IPS-20b (cell line): ENCODE results near the gene PCDHGA4.
"Not testable (repeated sequence)": the region's sequence is repeated elsewhere in the genome, so short reads cannot be mapped to it uniquely, and the experiment has no call there.

Experiments used
- H3K27ac ChIP-seq: one replicate; pipeline ENCODE4 v1.5.1; 2013; ENCODE audit warnings: low read length
- H3K27me3 ChIP-seq: 2 replicates; pipeline ENCODE4 v1.6.1; 2013; ENCODE audit warnings: mild to moderate bottlenecking, low read length, inconsistent platforms; ENCODE audit not compliant: insufficient read depth
- H3K36me3 ChIP-seq: 2 replicates; pipeline ENCODE4 v1.6.1; 2013; ENCODE audit warnings: low read depth, mild to moderate bottlenecking, inconsistent platforms, low read length, moderate library complexity; ENCODE audit not compliant: insufficient read depth
- H3K4me1 ChIP-seq: 2 replicates; pipeline ENCODE4 v1.6.1; 2013; ENCODE audit warnings: mild to moderate bottlenecking, control low read depth, inconsistent platforms, low read length, moderate library complexity; ENCODE audit not compliant: insufficient read depth
- H3K4me3 ChIP-seq: 2 replicates; pipeline ENCODE4 v1.5.1; 2013; ENCODE audit warnings: mild to moderate bottlenecking, low read length, inconsistent platforms
- H3K9ac ChIP-seq: 2 replicates; pipeline ENCODE4 v1.6.1; 2013; ENCODE audit warnings: low read depth, mild to moderate bottlenecking, inconsistent platforms, low read length, moderate library complexity
- H3K9me3 ChIP-seq: 2 replicates; pipeline ENCODE4 v1.6.1; 2013; ENCODE audit warnings: mild to moderate bottlenecking, low read depth, low read length, inconsistent platforms; ENCODE audit not compliant: insufficient read depth

The PCDHGA4 gene

DNA sequence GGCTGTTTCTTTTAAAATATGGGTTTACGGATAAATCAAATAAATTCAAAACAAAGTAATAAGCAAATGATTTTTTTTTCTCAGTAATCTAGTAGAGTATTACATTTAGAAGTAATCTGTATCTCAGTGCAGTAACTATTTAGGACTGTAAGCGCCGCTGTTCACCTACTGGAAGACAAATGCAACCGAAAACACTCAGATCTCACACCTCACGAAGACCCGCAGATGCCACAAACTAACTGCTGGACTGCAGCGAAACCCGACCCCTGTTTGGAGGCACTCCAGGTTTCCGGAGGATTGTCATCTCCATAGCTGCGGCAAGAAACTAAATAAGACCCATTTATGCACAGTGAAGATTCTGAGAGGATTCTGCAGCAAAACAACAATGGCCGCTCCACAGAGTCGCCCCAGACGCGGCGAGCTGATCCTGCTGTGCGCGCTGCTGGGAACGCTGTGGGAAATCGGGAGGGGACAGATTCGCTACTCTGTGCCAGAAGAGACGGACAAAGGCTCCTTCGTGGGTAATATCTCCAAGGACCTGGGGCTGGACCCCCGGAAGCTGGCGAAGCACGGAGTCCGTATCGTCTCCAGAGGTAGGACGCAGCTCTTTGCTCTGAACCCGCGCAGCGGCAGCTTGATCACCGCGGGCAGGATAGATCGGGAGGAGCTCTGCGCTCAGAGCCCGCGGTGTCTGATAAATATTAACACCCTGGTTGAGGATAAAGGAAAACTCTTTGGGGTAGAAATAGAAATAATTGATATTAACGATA is 37.8 kb downstream of the PCDHGA4 start, which contains the start of gene PCDHGA8:
TSS of gene PCDHGA8 (plus strand) at position 205 of the 770 bp plus-strand sequence. CDS start at position 386, 181 bp downstream.
- H3K9me3 ChIP-seq = peaks cover 86% of the 10 kb centered on the region
- H3K27me3 ChIP-seq = no peaks in the 10 kb centered on the region
- no peak within 1 kb of the TSS for H3K9ac ChIP-seq
- no peak within 1 kb of the TSS for H3K27ac ChIP-seq
- H3K4me3 ChIP-seq = no peak within 1 kb of the TSS; the same call in 1 of the 2 replicates
- H3K4me1 ChIP-seq = no peaks in the 10 kb centered on the region
- no peaks in the 10 kb centered on the region for H3K36me3 ChIP-seq

DNA sequence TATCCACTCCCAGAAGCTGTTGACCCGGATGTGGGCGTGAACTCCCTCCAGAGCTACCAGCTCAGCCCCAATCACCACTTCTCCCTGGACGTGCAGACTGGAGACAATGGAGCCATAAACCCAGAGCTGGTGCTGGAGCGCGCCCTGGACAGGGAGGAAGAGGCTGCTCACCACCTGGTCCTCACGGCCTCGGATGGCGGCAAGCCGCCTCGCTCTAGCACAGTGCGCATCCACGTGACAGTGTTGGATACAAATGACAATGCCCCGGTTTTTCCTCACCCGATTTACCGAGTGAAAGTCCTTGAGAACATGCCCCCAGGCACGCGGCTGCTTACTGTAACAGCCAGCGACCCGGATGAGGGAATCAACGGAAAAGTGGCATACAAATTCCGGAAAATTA is 38.4 kb downstream of the PCDHGA4 start:
- no peak overlapping the region; the same call in 1 of the 2 replicates for H3K4me3 ChIP-seq
- no peaks in the 10 kb centered on the region for H3K4me1 ChIP-seq
- H3K9me3 ChIP-seq = peaks cover 85% of the 10 kb centered on the region

DNA sequence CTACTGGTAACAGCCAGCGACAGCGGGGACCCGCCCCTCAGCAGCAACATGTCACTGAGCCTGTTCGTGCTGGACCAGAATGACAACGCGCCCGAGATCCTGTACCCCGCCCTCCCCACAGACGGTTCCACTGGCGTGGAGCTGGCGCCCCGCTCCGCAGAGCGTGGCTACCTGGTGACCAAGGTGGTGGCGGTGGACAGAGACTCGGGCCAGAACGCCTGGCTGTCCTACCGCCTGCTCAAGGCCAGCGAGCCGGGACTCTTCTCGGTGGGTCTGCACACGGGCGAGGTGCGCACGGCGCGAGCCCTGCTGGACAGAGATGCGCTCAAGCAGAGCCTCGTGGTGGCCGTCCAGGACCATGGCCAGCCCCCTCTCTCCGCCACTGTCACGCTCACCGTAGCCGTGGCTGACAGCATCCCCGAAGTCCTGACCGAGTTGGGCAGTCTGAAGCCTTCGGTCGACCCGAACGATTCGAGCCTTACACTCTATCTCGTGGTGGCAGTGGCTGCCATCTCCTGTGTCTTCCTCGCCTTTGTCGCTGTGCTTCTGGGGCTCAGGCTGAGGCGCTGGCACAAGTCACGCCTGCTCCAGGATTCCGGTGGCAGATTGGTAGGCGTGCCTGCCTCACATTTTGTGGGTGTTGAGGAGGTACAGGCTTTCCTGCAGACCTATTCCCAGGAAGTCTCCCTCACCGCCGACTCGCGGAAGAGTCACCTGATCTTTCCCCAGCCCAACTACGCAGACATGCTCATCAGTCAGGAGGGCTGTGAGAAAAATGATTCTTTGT is 39.8 kb downstream of the PCDHGA4 start:
- H3K9ac ChIP-seq, H3K27ac ChIP-seq, H3K4me1 ChIP-seq, H3K36me3 ChIP-seq, H3K4me3 ChIP-seq, H3K27me3 ChIP-seq: not testable (repeated sequence)
- H3K9me3 ChIP-seq = peaks cover 86% of the 10 kb centered on the region

More for the DNA sequence above, 38.4 kb downstream of the PCDHGA4 start:
- H3K27me3 ChIP-seq = no peaks in the 10 kb centered on the region
- H3K36me3 ChIP-seq = no peaks in the 10 kb centered on the region
- H3K27ac ChIP-seq = no peak overlapping the region
- H3K9ac ChIP-seq = no peak overlapping the region

DNA sequence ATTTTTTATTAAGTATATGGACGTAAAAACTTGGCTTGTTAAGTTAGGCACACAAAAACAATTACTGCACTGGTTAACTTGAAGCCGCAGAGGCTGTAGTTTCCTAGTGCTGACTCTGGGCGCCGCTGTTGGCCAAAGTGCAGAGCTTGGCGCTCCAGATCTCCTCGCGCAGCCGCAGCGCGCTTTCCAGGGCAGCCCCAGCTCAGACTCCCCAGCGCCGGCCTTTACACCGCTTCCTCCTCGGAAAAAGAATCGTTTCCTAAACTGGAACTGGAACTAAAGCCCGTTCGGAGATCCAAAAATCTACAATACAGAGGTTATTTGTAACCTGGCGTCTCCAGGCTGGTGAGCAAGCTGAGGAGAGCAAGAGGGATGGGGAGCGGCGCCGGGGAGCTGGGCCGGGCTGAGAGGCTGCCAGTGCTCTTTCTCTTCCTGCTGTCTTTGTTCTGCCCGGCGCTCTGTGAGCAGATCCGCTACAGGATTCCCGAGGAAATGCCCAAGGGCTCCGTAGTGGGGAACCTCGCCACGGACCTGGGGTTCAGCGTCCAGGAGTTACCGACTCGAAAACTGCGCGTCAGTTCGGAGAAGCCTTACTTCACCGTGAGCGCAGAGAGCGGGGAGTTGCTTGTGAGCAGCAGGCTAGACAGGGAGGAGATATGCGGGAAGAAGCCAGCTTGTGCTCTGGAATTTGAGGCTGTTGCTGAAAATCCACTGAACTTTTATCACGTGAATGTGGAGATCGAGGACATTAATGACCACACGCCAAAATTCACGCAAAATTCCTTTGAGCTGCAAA is 43.1 kb downstream of the PCDHGA4 start, which contains the start of gene PCDHGB5:
TSS of gene PCDHGB5 (plus strand) at position 192 of the 796 bp plus-strand sequence. CDS start at position 373, 181 bp downstream.
- H3K9me3 ChIP-seq = peaks cover 79% of the 10 kb centered on the region
- not testable (repeated sequence) for H3K9ac ChIP-seq, H3K27me3 ChIP-seq, H3K4me3 ChIP-seq, H3K4me1 ChIP-seq, H3K36me3 ChIP-seq, H3K27ac ChIP-seq

DNA sequence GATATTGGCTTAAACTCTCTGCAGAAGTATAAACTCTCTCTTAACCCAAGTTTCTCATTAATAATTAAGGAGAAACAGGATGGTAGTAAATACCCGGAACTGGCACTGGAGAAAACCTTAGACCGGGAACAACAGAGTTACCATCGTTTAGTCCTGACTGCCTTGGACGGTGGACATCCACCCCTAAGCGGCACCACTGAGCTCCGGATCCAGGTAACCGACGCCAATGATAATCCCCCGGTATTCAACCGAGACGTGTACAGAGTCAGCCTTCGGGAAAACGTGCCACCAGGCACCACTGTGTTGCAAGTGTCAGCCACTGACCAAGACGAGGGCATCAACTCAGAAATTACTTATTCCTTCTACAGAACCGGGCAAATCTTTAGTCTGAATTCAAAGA is 43.8 kb downstream of the PCDHGA4 start:
- Histone ChIP-seq H3K36me3 (no peaks in the 10 kb centered on the region), H3K9me3 (peaks cover 74% of the 10 kb centered on the region), H3K4me1 (no peaks in the 10 kb centered on the region), H3K27me3 (no peaks in the 10 kb centered on the region), H3K9ac (no peak overlapping the region), H3K27ac (no peak overlapping the region), H3K4me3 (no peak overlapping the region)

DNA sequence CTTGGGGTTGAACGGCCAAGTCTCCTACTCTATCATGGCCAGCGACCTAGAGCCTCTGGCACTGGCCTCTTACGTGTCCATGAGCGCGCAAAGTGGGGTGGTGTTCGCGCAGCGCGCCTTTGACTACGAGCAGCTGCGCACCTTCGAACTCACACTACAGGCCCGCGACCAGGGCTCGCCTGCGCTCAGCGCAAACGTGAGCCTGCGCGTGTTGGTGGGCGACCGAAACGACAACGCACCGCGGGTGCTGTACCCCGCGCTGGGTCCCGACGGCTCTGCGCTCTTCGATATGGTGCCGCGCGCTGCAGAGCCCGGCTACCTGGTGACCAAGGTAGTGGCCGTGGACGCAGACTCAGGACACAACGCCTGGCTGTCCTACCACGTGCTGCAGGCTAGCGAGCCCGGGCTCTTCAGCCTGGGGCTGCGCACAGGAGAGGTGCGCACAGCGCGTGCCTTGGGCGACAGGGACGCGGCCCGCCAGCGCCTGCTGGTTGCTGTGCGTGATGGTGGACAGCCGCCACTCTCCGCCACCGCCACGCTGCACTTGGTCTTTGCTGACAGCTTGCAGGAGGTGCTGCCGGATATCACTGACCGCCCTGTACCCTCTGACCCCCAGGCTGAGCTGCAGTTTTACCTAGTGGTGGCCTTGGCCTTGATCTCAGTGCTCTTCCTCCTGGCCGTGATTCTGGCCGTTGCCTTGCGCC is 44.9 kb downstream of the PCDHGA4 start:
- Histone ChIP-seq H3K27me3 (no peaks in the 10 kb centered on the region), H3K4me1 (no peaks in the 10 kb centered on the region), H3K27ac (no peak overlapping the region), H3K9me3 (peaks cover 65% of the 10 kb centered on the region), H3K36me3 (no peaks in the 10 kb centered on the region), H3K9ac (no peak overlapping the region), H3K4me3 (no peak overlapping the region)

DNA sequence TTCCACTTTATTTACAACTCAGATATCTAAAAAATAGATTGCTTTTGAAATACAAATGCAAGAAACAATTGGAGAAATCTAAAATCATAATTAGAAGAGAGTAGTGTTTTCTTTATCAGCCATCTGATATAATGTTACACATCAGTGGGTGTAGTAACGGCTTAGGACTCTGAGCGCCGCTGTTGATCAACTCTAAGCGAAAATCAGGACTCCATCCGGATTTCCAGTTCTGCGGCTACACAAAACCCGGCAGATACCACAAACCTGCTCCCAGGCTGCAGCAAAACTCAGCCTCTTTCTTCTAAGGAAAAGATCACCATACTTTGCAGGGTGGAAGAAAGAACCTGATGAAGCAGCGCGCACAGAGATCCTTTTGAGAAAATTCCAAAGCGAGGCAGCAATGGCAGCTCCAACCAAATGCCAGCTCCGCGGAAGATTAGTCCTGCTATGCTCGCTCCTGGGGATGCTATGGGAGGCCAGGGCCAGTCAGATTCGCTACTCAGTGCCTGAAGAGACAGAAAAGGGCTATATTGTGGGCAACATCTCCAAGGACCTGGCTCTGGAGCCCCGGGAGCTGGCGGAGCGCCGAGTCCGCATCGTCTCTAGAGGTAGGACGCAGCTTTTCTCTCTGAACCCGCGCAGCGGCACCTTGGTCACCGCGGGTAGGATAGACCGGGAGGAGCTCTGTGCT is 47.9 kb downstream of the PCDHGA4 start, which contains the start of gene PCDHGA9:
TSS of gene PCDHGA9 (plus strand) at position 226 of the 691 bp plus-strand sequence. CDS start at position 401, 175 bp downstream.
- Histone ChIP-seq H3K9me3 (peaks cover 38% of the 10 kb centered on the region), H3K4me3 (no peak within 1 kb of the TSS), H3K27ac (no peak within 1 kb of the TSS)

DNA sequence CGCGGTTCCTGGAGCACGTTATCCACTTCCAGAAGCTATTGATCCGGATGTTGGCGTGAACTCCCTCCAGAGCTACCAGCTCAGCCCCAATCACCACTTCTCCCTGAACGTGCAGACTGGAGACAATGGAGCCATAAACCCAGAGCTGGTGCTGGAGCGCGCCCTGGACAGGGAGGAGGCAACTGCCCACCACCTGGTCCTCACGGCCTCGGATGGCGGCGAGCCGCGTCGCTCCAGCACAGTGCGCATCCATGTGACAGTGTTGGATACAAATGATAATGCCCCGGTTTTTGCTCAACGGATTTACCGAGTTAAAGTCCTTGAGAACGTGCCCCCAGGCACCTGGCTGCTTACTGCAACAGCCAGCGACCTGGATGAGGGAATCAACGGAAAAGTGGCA is 48.6 kb downstream of the PCDHGA4 start:
- no peak overlapping the region for H3K9ac ChIP-seq
- H3K36me3 ChIP-seq = no peaks in the 10 kb centered on the region
- H3K4me1 ChIP-seq = no peaks in the 10 kb centered on the region
- H3K27me3 ChIP-seq = peaks cover under 1% of the 10 kb centered on the region; the same call in 1 of the 2 replicates
- H3K4me3 ChIP-seq = no peak overlapping the region
- peaks cover 37% of the 10 kb centered on the region for H3K9me3 ChIP-seq
- H3K27ac ChIP-seq = no peak overlapping the region

More for the DNA sequence above, 47.9 kb downstream of the PCDHGA4 start, which contains the start of gene PCDHGA9:
- Histone ChIP-seq H3K36me3 (no peaks in the 10 kb centered on the region), H3K9ac (no peak within 1 kb of the TSS), H3K27me3 (no peaks in the 10 kb centered on the region), H3K4me1 (no peaks in the 10 kb centered on the region)
